ENCODE measurements around the gene RUNX1.

RUNX1 gene

DNA sequence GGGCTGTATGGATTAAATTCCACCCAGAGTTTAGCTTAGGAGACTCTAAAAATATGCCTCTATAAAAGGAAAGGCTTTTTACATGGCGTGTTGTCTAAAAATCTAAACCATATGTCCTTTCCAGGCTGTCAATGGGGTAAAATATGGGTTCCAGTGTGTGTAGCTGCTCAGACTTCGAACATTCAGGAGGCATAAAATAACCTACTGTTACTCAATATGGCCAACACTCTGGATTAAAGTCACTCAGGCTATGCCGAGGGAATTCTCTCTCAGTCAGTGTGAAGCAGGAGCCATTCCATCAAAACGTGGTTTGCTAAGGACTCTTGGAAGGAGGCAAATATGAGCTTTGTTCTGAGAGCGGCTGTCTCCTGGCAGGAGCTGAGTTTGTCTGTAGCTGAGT lies 135.3 kb downstream of the RUNX1 start:
- TF ChIP-seq CTCF (conservative IDR thresholded peaks at IDR 0.05) (no peak), ZFX (IDR thresholded peaks at IDR 0.05) (no peak)
- H3K27ac ChIP-seq, result no peak overlapping the region

DNA sequence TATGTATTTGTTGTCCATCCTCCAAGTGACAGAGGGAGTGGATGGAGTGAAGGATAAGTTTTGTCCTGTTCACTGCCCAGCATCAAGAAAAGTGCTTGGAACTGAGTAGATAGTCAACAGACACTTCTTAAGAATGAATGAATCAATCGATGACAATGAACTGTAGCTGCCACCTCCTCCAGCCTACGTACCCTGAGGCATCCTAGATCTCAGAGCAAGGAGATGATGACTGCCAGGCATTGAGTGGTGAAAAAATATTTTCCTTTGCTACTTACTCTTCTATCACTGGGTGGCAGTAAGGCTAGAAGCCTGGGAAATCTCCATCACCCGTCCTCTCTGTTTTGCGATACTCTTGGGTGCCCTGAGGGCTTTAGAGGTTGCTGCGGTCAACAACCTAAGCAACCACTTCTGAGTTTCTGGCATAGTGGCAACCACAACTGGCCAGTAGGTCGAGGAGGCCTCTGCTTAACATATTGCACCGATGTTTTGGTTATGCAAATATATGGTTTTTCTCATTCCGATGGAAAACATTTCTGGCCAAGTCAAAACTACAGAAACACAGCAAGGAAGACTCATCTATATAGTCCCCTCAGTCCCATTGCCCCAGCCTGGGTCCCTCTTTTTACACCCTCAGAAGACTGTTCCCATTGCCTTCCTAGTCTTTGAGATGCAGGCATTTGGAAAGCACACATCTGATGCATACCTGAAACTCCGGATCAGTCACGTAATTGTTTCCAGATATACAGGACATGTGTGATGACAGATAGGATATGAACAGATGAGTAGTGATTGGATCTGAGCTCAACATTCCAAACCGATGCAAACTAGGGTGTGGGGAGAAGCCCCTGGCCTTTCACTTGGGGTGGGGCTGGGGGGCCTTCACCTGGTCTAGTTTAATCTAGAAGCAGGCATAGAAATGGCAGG lies 136.8 kb downstream of the RUNX1 start:
- TF ChIP-seq CTCF (conservative IDR thresholded peaks at IDR 0.05) (no peak; the same call in 1 of the 2 replicates), ZFX (IDR thresholded peaks at IDR 0.05) (no peak)
- no peak overlapping the region for H3K27ac ChIP-seq

DNA sequence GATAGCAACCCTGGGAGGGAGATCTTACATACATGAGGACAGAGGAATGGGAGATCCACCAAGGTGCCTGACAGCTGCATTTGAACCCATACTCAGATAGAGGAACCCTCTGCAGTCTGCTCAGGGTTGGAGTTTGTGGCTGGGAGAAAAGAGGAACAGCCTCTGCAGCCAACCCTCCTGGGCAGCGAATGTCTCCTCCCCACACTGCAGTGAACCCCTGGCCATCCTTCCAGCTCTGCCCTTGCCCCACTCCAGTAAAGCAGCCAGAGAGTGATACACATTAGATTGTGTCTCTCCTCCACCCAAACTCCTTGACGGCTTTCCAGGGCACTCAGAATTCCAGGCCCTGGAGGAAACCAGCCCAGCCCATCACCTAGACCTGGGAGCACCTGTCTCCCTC lies 137.7 kb downstream of the RUNX1 start:
- TF ChIP-seq ZFX (IDR thresholded peaks at IDR 0.05) (no peak), CTCF (conservative IDR thresholded peaks at IDR 0.05) (no peak)
- no peak overlapping the region for H3K27ac ChIP-seq

DNA sequence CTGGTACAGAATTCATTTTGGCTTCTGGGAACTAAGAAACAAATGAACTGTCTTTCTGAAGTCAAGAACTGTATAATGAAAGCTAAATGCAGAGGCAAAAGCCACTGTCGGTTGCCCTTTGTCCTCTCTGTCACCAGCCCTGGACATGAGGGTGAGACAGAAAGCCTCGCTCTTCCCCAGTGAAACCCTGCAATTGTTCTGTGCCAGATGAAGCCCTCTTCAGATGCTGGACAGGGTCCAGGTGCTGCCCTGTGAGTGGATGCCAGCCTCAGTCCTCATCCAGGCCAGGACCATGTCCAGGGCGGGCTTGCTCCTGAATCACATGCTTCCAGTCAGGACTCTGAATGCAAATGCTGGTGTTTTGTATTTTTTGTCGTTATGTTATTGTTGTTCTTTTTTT lies 138.7 kb downstream of the RUNX1 start:
- TF ChIP-seq ZFX (IDR thresholded peaks at IDR 0.05) (no peak), CTCF (conservative IDR thresholded peaks at IDR 0.05) (no peak)
- no peak overlapping the region for H3K27ac ChIP-seq

DNA sequence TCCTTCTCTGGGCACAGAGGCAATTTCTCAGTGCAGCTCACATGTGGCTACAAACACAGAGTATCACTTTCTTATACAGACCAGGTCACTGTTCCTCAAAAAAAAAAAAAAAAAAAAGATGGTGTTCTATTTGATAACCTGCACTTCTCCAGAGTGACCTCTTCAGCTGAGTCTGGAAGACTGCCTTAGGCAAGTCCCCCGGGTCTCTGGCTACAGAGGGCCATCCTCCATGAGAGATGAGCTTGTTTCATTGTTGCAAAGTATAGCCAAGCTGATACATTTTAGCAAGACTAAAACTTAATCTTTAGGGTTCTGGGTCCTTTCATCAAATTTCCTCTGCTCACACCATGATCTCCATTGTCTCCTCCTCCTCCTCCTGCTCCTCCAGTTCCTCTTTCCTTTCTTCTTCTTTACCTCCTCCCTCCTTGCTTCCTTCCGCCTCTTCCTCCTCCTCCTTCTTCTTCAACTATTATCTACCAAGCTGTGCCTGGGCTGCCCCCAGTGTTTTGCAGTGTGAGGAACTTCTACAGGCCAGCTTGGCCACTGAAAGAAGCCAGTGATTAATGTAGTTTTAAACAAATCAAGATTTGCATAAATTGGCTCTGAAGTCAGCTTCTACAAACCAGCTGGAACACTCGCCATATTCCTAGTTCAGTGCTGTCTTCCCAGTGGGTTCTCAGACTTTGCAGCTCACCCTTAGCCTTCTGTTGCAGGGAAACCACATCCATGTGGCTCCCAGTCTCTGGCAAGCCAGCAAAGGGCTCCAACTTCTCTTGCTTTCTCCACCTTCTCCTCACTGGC lies 139.4 kb downstream of the RUNX1 start:
- TF ChIP-seq ZFX (IDR thresholded peaks at IDR 0.05) (no peak), CTCF (conservative IDR thresholded peaks at IDR 0.05) (no peak)
- H3K27ac ChIP-seq, result no peak overlapping the region

DNA sequence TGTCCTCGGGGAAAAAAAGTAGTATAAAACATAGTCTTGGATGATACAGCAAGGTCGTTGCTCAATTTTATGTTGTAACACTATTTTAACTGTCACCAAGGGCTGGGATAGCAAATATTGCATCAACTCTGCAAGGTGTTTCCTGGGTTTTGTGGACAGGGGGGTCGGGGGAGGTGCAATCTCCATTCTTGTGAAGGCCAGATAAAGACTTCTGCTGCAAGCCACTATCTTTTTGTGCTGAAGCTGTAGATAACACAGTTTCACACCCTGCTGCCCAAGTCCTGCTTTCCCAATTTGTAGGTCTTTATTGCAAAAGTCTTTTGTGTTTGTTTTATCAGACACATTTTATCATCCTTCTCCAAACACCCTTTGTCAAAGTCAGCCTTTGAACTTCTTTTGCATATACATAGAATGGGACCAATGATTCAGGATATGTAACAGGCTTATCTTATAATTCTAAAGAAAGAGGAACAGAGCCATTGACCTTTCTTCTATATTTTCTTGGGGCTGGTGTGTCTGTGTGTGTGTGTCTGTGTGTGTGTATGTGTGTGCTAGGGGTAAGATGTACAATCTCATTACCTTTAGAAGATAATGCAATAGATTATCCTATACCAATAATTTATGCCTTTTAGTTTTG lies 140.6 kb downstream of the RUNX1 start:
- TF ChIP-seq CTCF (conservative IDR thresholded peaks at IDR 0.05), result no peak
- TF ChIP-seq ZFX (IDR thresholded peaks at IDR 0.05), result no peak
- no peak overlapping the region for H3K27ac ChIP-seq

All from C4-2B (cell line).